Activated CD4-positive, CD25-positive, alpha-beta regulatory T cell treated with anti-CD3 and anti-CD28 coated beads, Interleukin-2, amount 50 U/mL, for 24 hours (primary cell): ENCODE results near the gene NAALADL2.
"Not testable (repeated sequence)": the region's sequence is repeated elsewhere in the genome, so short reads cannot be mapped to it uniquely, and the experiment has no call there.

Experiments
- ATAC-seq, 2 donors: fragments of 150-1000 bp; cut with Tn5 transposase; one replicate each; pipeline ENCODE4 v1.10.0; 2021; ENCODE audit warnings: mild to moderate bottlenecking in 1 of 2, moderate library complexity in 1 of 2

NAALADL2 gene

GRCh38 chr3:175149675-175150074 is 290.5 kb downstream of the NAALADL2 start:
- ATAC-seq: no peak

- no peak for ATAC-seq
Observed at GRCh38 chr3:175150812-175151401, 291.8 kb downstream of the NAALADL2 start.

GRCh38 chr3:175153595-175153994 is 294.5 kb downstream of the NAALADL2 start:
- no peak for ATAC-seq

GRCh38 chr3:175155172-175155571 is 296.0 kb downstream of the NAALADL2 start:
- ATAC-seq: no peak

GRCh38 chr3:175159202-175159601 is 300.1 kb downstream of the NAALADL2 start:
- ATAC-seq: no peak

GRCh38 chr3:175161291-175161690 is 302.2 kb downstream of the NAALADL2 start:
- ATAC-seq: no peak

- no peak for ATAC-seq
Observed at GRCh38 chr3:175163686-175164085, 304.6 kb downstream of the NAALADL2 start.

- ATAC-seq: not testable (repeated sequence)
Observed at GRCh38 chr3:175173117-175173516, 314.0 kb downstream of the NAALADL2 start.

GRCh38 chr3:175176556-175176955 is 317.4 kb downstream of the NAALADL2 start:
- ATAC-seq: peak in 1 of 2 donors; percentile 17

- ATAC-seq: no peak
Observed at GRCh38 chr3:175179055-175179454, 319.9 kb downstream of the NAALADL2 start.

- ATAC-seq: no peak
Observed at GRCh38 chr3:175184392-175184791, 325.3 kb downstream of the NAALADL2 start.

GRCh38 chr3:175185903-175186302 is 326.8 kb downstream of the NAALADL2 start:
- ATAC-seq: no peak

GRCh38 chr3:175186511-175186910 is 327.4 kb downstream of the NAALADL2 start:
- no peak for ATAC-seq

- ATAC-seq: no peak
Observed at GRCh38 chr3:175187586-175187985, 328.5 kb downstream of the NAALADL2 start.

- no peak for ATAC-seq
Observed at GRCh38 chr3:175192536-175192935, 333.4 kb downstream of the NAALADL2 start.

- ATAC-seq: no peak
Observed at GRCh38 chr3:175193815-175194518, 334.8 kb downstream of the NAALADL2 start.

GRCh38 chr3:175198991-175199783 is 340.1 kb downstream of the NAALADL2 start:
- no peak for ATAC-seq

- no peak for ATAC-seq
Observed at GRCh38 chr3:175199961-175200360, 340.8 kb downstream of the NAALADL2 start.

- ATAC-seq: no peak
Observed at GRCh38 chr3:175200391-175201095, 341.4 kb downstream of the NAALADL2 start.

GRCh38 chr3:175207361-175207760 is 348.2 kb downstream of the NAALADL2 start:
- ATAC-seq: no peak

- no peak for ATAC-seq
Observed at GRCh38 chr3:175208326-175208725, 349.2 kb downstream of the NAALADL2 start.

GRCh38 chr3:175211466-175211865 is 352.3 kb downstream of the NAALADL2 start:
- ATAC-seq: no peak

GRCh38 chr3:175212896-175213295 is 353.8 kb downstream of the NAALADL2 start:
- ATAC-seq: no peak
